Activated T-helper 17 cell treated with anti-CD3 and anti-CD28 coated beads, Interleukin-2, amount 50 U/mL, for 72 hours (primary cell): ENCODE data around the gene FRMD4A. TPM values are rescaled to one million over a fixed set of nuclear protein-coding genes. Genes with fewer than 3 reads are reported as not detected.

ENCODE experiments used
- ATAC-seq: fragments of 150-1000 bp; cut with Tn5 transposase; replicated peaks from 2 replicates; pipeline ENCODE4 v1.10.0; 2021; ENCODE audit warnings: mild to moderate bottlenecking, moderate library complexity
- H3K27ac Mint-ChIP-seq: one replicate; pipeline ENCODE4 v1.8.0; 2022; ENCODE audit warnings: mixed read lengths
- H3K27me3 Mint-ChIP-seq: one replicate; pipeline ENCODE4 v1.8.0; 2022; ENCODE audit warnings: mixed read lengths
- H3K36me3 Mint-ChIP-seq: one replicate; pipeline ENCODE4 v1.8.0; 2022; ENCODE audit warnings: low read depth, mild to moderate bottlenecking, mixed read lengths
- H3K4me1 Mint-ChIP-seq: one replicate; pipeline ENCODE4 v1.8.0; 2022; ENCODE audit warnings: mixed read lengths
- H3K4me3 Mint-ChIP-seq: one replicate; pipeline ENCODE4 v1.8.0; 2022; ENCODE audit warnings: mild to moderate bottlenecking, mixed read lengths
- H3K9me3 Mint-ChIP-seq: one replicate; pipeline ENCODE4 v1.8.0; 2022; ENCODE audit warnings: mixed read lengths
- total RNA-seq, 2 donors: library from RNA; stranded (reverse); gene quantifications; one replicate each; pipeline ENCODE4 v1.2.3, GENCODE V29; 2022

Gene FRMD4A
- total RNA-seq, 2 donors from 2014 or later: 0.69 to 2.0 TPM

- no peak for ATAC-seq
- Mint-ChIP-seq H3K27ac (no peak overlapping the region), H3K27me3 (peaks cover 4% of the 10 kb centered on the region), H3K9me3 (no peaks in the 10 kb centered on the region), H3K4me1 (no peaks in the 10 kb centered on the region), H3K36me3 (no peaks in the 10 kb centered on the region), H3K4me3 (no peak overlapping the region)
Measured at GRCh38 chr10:14358886-14359573, 28.3 kb upstream of the FRMD4A start.

GRCh38 chr10:14356921-14357320 lies 26.2 kb upstream of the FRMD4A start:
- ATAC-seq: no peak

GRCh38 chr10:14355750-14356149 lies 25.0 kb upstream of the FRMD4A start:
- no peaks in the 10 kb centered on the region for H3K9me3 Mint-ChIP-seq
- H3K4me3 Mint-ChIP-seq: no peak overlapping the region
- H3K27ac Mint-ChIP-seq: no peak overlapping the region
- no peaks in the 10 kb centered on the region for H3K4me1 Mint-ChIP-seq
- no peak for ATAC-seq
- H3K36me3 Mint-ChIP-seq: no peaks in the 10 kb centered on the region
- H3K27me3 Mint-ChIP-seq: peaks cover 4% of the 10 kb centered on the region

More at GRCh38 chr10:14356921-14357320, 26.2 kb upstream of the FRMD4A start:
- Mint-ChIP-seq H3K36me3 (no peaks in the 10 kb centered on the region), H3K27ac (no peak overlapping the region), H3K4me1 (no peaks in the 10 kb centered on the region), H3K27me3 (peaks cover 4% of the 10 kb centered on the region), H3K9me3 (no peaks in the 10 kb centered on the region), H3K4me3 (no peak overlapping the region)

- no peak overlapping the region for H3K4me3 Mint-ChIP-seq
- H3K9me3 Mint-ChIP-seq: no peaks in the 10 kb centered on the region
- peaks cover 6% of the 10 kb centered on the region for H3K27me3 Mint-ChIP-seq
- no peaks in the 10 kb centered on the region for H3K4me1 Mint-ChIP-seq
- ATAC-seq: no peak
- no peaks in the 10 kb centered on the region for H3K36me3 Mint-ChIP-seq
- H3K27ac Mint-ChIP-seq: no peak overlapping the region
Measured at GRCh38 chr10:14353291-14353913, 22.7 kb upstream of the FRMD4A start.

- Mint-ChIP-seq H3K4me3 (no peak overlapping the region), H3K27me3 (peaks cover 10% of the 10 kb centered on the region), H3K9me3 (no peaks in the 10 kb centered on the region), H3K27ac (no peak overlapping the region), H3K36me3 (no peaks in the 10 kb centered on the region), H3K4me1 (no peaks in the 10 kb centered on the region)
- ATAC-seq: no peak
Measured at GRCh38 chr10:14350006-14350405, 19.3 kb upstream of the FRMD4A start.

- peaks cover 14% of the 10 kb centered on the region for H3K27me3 Mint-ChIP-seq
- H3K4me1 Mint-ChIP-seq: no peaks in the 10 kb centered on the region
- no peak overlapping the region for H3K4me3 Mint-ChIP-seq
- H3K9me3 Mint-ChIP-seq: no peaks in the 10 kb centered on the region
- no peaks in the 10 kb centered on the region for H3K36me3 Mint-ChIP-seq
- no peak for ATAC-seq
- H3K27ac Mint-ChIP-seq: no peak overlapping the region
Measured at GRCh38 chr10:14349081-14349480, 18.4 kb upstream of the FRMD4A start.

- Mint-ChIP-seq H3K27ac (no peak overlapping the region), H3K9me3 (no peaks in the 10 kb centered on the region), H3K36me3 (no peaks in the 10 kb centered on the region), H3K27me3 (peaks cover 23% of the 10 kb centered on the region), H3K4me1 (no peaks in the 10 kb centered on the region), H3K4me3 (no peak overlapping the region)
- no peak for ATAC-seq
Measured at GRCh38 chr10:14345262-14345661, 14.5 kb upstream of the FRMD4A start.

- H3K9me3 Mint-ChIP-seq: no peaks in the 10 kb centered on the region
- no peaks in the 10 kb centered on the region for H3K36me3 Mint-ChIP-seq
- H3K27me3 Mint-ChIP-seq: peaks cover 18% of the 10 kb centered on the region
- no peak for ATAC-seq
- H3K4me1 Mint-ChIP-seq: no peaks in the 10 kb centered on the region
- no peak overlapping the region for H3K4me3 Mint-ChIP-seq
- H3K27ac Mint-ChIP-seq: no peak overlapping the region
Measured at GRCh38 chr10:14340051-14340744, 9.5 kb upstream of the FRMD4A start.

GRCh38 chr10:14336736-14337135 lies 6.0 kb upstream of the FRMD4A start:
- Mint-ChIP-seq H3K36me3 (no peaks in the 10 kb centered on the region), H3K4me1 (no peaks in the 10 kb centered on the region), H3K27me3 (peaks cover 15% of the 10 kb centered on the region), H3K9me3 (no peaks in the 10 kb centered on the region), H3K4me3 (no peak overlapping the region), H3K27ac (no peak overlapping the region)
- ATAC-seq: no peak

- no peaks in the 10 kb centered on the region for H3K9me3 Mint-ChIP-seq
- no peak overlapping the region for H3K4me3 Mint-ChIP-seq
- H3K36me3 Mint-ChIP-seq: no peaks in the 10 kb centered on the region
- no peak overlapping the region for H3K27ac Mint-ChIP-seq
- peaks cover 19% of the 10 kb centered on the region for H3K27me3 Mint-ChIP-seq
- H3K4me1 Mint-ChIP-seq: no peaks in the 10 kb centered on the region
- no peak for ATAC-seq
Measured at GRCh38 chr10:14334771-14335170, 4.0 kb upstream of the FRMD4A start.

- H3K4me1 Mint-ChIP-seq: no peaks in the 10 kb centered on the region
Measured at GRCh38 chr10:14333606-14334005, 2.9 kb upstream of the FRMD4A start.

GRCh38 chr10:14332903-14333302 lies 2.2 kb upstream of the FRMD4A start:
- no peaks in the 10 kb centered on the region for H3K9me3 Mint-ChIP-seq
- H3K27ac Mint-ChIP-seq: no peak overlapping the region
- H3K4me3 Mint-ChIP-seq: no peak overlapping the region
- peaks cover 28% of the 10 kb centered on the region for H3K27me3 Mint-ChIP-seq
- no peak for ATAC-seq
- H3K4me1 Mint-ChIP-seq: no peaks in the 10 kb centered on the region
- H3K36me3 Mint-ChIP-seq: no peaks in the 10 kb centered on the region

More at GRCh38 chr10:14333606-14334005, 2.9 kb upstream of the FRMD4A start:
- peaks cover 27% of the 10 kb centered on the region for H3K27me3 Mint-ChIP-seq
- H3K4me3 Mint-ChIP-seq: no peak overlapping the region
- no peaks in the 10 kb centered on the region for H3K9me3 Mint-ChIP-seq
- no peaks in the 10 kb centered on the region for H3K36me3 Mint-ChIP-seq
- ATAC-seq: no peak
- H3K27ac Mint-ChIP-seq: no peak overlapping the region

- Mint-ChIP-seq H3K4me1 (no peaks in the 10 kb centered on the region), H3K27ac (no peak overlapping the region), H3K36me3 (no peaks in the 10 kb centered on the region), H3K9me3 (no peaks in the 10 kb centered on the region), H3K27me3 (peaks cover 48% of the 10 kb centered on the region), H3K4me3 (no peak overlapping the region)
- ATAC-seq: no peak
Measured at GRCh38 chr10:14329746-14330173, 964 bp downstream of the FRMD4A start.

- no peaks in the 10 kb centered on the region for H3K36me3 Mint-ChIP-seq
- ATAC-seq: no peak
- H3K27me3 Mint-ChIP-seq: peaks cover 48% of the 10 kb centered on the region
- H3K9me3 Mint-ChIP-seq: no peaks in the 10 kb centered on the region
- H3K4me3 Mint-ChIP-seq: no peak overlapping the region
- H3K4me1 Mint-ChIP-seq: no peaks in the 10 kb centered on the region
- no peak overlapping the region for H3K27ac Mint-ChIP-seq
Measured at GRCh38 chr10:14328881-14329672, 1.6 kb downstream of the FRMD4A start.
